ENCODE data around the gene TYRP1.

DNA sequence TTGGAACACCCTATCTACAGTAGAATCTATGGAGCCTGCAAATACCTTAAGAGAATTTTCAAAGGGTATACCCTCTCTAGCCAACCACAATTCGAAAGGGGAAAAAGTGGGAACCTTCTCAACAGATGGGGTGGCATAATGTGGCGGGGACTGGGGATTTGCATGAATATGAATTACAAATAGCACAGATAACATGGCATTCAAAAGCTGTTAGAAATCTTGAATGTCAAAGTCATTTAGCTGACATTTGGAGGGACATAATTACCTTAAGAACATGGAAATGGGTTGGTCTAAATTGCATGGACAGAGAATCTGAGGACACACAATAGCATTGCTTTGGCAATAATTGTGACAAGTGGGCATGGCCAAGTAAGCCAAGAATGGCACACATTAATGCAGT is 23.2 kb upstream of the TYRP1 start:
- TF ChIP-seq POLR2A (IDR thresholded peaks at IDR 0.05; ENCODE audit: low read depth, low read length), result no peak
- no peak for TF ChIP-seq TAF1 (IDR thresholded peaks at IDR 0.05; ENCODE audit: borderline replicate concordance, low read depth, low read length)
- no peak for TF ChIP-seq POLR2AphosphoS5 (IDR thresholded peaks at IDR 0.05; ENCODE audit: low read depth, low read length)
